GM19438 (cell line): ENCODE results near the gene RIN1.
A peak's percentile ranks its signal among the peaks of the same experiment; 100 is the strongest.

Experiments used
- ATAC-seq: cut with Tn5 transposase; IDR thresholded peaks from one replicate; pipeline ENCODE4 v1.9.1; 2021; ENCODE audit warnings: low read depth; ENCODE audit not compliant: unreplicated experiment

The RIN1 gene

DNA sequence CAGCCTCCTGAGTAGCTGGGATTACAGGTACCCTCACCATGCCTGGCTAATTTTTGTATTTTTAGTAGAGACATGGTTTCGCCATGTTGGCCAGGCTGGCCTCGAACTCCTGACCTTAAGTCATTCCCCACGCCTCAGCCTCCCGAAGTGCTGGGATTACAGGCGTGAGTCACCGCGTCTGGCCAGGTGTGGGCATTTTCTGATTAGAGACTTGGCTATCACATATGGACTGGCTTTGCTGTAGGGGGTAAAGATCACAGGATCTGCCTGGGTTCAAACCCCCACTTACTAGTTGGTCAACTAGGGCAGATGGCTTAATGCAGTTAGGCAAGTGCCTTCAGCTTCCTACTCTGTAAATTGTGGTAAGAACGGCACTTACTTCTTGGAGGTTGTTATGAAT, 25.9 kb downstream of the RIN1 start:
- ATAC-seq: no peak

DNA sequence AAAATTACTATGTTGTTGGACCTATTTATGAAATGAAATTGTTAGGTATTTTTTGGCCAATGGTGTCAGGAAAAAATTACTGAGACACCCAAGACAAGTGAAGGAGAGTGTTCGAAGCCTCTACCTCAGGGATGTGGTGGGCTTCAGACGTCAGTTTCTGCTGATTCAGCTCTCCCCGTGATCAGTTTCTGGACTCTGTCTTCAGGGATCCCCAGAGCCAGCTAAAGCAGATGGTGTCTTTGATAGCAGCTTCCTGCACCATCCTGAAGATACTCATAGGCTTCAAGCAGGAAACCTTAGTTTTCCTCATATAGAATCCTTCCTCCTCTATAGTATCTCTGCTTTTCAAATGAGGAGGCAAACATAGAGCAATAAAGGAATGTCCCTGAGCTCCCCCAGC, 26.8 kb downstream of the RIN1 start:
- no peak for ATAC-seq

DNA sequence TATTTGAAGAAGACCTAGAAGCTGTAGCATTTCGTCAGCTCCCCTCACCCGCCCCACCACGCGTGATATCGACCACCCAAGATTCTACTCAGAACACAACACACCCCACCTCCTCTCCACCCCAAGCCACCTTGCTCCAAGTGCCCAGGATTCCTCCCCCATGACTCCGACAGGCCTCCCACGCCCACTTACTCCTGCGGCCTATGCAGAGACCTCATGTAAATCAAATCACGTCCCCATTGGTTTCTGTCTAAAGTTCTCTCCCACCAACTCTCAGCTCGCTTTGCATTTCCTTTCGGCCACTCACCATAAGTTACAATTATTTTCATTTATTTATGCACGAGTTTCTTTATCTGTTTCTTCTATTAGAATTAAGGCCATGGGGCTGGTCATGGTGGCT, 33.6 kb downstream of the RIN1 start:
- ATAC-seq: no peak

DNA sequence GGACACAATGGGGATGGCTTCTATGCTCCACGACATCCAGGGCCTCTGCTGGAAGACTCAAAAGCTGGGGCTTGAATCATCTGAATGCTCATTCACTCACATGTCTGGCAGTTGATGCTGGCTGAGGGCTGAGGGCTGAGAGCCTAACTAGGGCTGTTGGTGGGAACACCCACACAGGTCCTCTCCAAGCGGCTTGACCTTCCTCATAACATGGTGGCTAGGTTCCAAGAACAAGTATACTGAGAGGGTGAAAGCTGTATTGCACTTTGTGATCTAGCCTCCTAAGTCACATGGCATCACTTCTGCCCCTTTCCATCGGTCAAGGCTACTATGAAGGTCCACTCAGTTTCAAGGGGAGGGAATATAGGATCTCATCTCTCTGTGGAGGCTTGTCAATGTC, 37.0 kb downstream of the RIN1 start:
- ATAC-seq: no peak

DNA sequence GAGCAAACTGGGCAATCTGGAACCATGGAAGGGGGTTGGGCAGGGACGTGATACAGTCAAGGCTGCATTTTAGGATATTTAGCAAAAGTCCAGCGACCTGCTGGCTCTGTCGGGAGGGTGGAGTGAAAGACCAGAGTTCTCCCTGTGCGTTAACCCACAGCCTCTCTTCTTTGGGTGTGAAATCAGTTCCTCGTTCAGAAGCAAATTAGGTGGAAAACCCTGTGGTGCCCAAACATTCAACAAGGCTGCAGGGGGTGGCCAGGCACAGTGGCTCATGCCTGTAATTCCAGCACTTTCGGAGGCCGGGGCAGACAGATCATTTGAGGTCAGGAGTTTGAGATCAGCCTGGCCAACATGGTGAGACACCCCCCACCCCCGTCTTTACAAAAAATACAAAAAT, 38.6 kb downstream of the RIN1 start:
- no peak for ATAC-seq

DNA sequence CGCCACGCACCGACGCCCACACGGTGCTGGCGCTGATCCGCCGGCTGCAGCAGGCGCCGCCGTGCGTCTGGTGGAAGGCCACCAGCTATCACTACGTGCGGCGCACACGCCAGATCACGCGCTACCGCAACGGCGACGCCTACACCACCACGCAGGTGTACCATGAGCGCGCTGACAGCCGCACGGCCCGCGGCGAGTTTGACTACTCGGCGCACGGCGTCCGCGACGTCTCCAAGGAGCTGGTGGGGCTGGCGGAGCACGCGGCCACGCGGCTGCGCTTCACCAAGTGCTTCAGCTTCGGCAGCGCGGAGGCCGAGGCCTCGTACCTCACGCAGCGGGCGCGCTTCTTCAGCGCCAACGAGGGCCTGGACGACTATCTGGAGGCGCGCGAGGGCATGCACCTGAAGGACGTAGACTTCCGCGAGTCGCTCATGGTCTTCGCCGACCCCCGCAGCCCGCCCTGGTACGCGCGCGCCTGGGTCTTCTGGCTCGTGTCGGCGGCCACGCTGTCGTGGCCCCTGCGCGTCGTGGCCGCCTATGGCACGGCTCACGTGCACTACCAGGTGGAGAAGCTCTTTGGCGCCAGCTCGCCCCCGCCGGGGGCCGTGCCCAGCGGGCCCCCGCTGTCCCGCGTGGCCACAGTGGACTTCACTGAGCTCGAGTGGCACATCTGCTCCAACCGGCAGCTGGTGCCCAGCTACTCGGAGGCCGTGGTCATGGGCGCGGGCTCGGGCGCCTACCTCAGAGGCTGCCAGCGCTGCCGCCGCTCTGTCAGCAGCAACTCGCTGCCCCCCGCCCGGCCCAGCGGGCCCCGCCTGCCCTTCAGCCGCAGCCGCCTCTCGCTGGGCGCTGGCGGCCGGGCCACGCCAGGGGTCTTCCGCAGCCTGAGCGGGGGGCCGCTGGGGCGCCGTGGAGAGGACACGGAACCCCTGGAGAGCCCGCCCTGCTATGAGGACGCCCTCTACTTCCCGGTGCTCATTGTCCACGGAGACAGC, 41.3 kb downstream of the RIN1 start:
- no peak for ATAC-seq

DNA sequence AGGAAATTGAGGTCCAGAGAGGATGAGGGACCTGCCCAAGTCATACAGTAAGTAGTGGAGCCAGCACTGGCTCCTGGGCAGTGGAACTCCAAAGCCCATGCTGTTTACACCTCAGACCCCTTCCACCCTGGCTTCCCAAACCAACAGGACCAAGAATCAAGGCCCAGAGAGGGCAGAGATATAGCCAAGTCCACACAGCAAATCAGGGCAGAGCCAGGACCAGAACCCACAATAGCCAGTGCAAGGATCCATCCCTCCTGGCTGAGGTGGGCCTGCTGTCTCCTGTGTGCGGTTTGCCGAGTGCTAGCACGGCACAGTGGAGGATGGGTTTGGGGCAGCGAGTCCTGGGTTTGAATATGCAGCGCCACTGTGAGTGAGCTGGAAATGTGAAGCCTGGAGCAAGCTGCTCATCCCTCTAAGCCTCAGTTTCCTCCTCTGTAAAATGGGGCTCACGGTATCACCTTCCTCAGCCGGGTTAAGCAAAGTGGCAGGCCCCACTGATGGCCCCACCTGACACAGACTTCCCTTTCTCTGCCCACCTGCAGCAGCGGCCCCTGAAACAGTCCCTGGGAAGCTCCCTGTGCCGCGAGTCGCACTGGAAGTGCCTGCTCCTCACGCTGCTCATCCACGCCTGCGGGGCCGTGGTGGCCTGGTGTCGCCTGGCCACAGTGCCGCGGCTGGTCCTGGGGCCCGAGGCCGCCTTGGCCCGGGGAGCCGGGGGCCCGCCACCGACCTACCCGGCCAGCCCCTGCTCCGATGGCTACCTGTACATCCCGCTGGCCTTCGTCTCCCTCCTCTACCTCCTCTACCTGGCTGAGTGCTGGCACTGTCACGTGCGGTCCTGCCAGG, 42.2 kb downstream of the RIN1 start:
- ATAC-seq: no peak

DNA sequence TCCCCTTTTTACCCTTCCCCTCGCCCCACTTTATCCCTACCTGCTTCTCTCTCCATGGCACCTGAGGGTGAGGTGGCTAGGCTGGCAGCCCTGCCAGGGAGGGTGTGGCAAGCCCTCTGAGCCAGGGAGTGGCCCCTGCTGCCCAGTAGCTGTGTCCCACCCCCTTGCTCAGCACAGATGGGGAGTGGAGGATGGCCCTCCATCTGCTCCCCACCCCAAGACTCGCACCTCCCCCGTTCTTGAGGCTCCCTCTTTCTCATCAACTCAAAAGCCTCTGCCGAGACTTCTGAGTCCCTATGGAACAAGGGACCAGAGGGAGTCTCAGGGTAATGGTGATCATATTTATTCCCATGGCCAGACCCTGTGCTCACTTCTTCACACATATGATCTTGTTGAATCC, 42.9 kb downstream of the RIN1 start:
- no peak for ATAC-seq

DNA sequence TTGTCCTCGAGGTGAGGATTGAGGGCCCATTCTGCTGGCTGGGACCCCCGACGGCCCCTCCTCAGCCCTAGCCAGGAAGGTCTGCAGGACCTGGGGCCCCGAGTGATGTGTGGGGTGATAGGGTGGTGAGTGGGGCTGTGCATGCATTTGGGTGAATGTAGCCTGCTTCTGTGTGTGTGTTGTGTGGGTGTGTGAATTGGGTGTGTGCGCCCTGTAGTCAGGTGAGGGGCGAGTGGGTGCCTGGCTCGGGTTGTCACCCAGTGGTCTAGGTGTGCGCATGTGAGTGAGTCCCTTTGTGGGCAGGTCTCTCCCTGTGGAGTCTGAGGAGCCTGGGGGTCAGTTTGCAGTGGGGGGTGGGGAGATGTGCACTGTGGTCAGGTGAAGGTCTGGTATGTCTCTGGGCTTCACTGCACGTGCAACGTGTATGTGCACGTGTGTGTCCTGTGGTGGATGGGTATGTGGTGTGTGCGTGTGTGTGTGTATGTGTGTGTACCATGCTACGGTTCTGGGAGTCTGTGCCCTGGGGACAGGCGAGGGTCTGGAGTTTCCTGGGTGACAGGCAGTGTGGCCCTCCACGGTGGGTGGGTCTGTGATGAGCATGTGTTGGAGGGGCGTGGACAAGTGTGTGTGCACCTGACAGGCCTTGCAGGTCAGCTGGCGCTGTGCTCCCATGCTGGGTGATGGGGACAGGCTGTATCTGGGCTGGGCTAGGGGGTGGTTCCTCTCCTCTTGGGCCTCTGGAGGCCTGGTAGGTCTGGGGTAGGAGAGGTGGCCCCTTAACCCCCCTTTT, 43.5 kb downstream of the RIN1 start:
- no peak for ATAC-seq

DNA sequence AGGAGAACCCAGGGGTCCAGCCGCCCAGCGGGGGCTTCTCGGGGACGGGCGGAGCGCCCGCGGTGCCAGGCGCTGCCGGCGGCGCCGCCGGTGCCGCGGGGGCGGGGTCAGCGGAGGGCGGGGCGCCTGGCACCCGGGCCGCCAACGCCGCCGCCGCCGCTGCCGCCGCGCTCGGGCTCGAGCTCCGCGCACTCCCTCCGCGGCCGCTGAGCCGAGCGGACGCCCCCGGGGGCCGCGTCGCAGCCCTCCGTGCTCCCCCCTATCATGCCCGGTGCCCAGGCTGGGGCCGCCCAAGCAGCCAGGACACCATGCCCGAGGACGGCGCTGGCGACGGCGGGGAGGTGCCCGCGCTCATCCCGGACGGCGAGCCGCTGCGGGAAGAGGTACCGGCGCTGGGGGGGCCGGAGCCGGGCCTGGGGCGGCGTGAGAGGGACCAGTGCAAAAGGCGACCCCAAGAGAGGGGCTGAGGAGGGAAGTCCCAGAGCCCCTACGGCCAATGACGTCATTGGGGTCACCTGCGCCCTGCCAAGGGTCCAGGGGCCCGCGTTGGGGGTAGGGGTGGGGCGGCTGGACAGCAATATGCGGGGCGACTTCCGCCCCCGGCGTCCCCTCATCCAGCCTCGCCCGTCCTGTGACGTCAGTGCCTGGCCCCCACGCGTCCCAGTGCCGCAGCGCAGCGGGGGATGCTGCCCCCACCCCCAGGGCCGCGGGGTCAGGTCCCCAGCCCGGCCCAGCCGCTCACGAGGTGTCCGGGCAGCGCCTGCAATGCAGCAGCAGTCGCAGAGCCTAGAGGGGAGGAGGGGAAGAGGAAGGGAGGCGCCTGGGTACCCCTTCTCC, 44.3 kb downstream of the RIN1 start, which contains the start of gene TMEM151A:
Gene TMEM151A (plus strand): TSS at position 189 of the 837 bp plus-strand sequence. CDS start 120 bp downstream, at position 309.
- no peak for ATAC-seq

DNA sequence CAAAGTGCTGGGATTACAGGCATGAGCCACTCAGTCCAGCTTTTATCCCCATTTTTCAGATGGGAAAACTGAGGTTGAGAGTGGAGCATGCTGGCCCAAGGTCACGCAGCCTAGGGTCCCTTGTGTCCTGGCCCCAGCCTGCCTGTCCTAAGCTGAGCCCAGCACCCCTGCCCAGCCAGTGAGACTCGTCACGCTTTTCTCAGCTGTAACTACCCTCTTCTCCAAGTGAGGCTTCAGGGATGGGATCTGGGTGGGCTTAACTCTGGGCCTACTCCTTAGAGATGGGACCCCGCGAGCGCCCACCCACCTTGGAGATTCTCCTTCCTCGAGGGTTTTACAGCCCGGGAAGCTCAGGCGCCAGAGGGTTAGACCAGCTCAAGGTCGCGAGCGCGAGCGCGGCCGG, 44.9 kb downstream of the RIN1 start:
- ATAC-seq: no peak

DNA sequence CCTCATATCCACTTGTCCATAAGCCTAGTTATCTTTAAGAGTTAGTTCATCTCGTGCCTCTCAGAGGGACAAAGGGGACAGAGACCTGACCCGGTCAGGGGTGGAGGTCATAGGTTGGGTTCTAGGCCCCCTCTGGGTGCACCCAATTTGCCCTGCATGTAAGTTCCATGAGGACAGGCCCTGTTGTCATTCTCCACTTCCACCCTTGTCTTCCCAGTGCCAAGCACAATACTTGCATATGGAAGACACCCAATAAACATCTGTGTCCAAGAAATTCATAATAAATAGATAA, 46.0 kb downstream of the RIN1 start:
- ATAC-seq: no peak

DNA sequence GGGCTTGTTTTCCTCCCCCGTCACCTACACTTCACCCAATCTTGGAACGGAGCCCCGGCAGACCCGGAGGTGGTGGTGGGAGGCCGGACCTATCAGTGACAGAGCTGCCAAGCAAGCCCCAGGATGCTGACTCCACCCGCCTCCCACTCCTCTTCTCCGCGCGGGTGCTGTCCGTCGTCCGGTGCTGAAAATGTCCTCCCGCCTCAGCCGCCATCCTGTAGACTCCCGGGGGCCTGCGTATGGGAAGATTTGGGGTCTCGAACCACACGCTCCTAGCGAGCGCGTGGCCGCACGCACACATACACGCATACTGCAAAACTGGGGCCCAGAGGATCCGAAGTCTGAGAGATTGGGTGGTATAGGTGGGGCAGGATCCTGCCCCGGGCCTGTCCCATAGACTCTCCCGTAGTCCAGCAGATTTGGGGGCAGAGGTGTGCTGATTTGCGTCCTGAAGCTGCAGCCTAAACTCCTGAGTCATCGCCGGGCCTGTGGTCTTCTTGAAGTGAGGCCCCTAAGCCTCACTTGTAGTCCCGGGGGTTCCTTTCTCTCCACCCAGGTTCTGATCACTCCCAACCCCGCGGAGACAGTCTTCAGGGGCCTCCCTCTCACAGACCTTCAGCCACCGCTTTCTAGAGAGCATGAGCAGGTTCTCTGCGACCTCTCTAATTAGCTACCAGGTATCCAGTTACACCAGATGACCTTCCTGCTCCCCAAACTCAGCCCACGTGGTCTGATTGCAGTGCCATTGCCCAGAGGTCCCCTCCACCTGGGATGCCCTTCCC, 46.5 kb downstream of the RIN1 start:
- ATAC-seq: peak; percentile 31

DNA sequence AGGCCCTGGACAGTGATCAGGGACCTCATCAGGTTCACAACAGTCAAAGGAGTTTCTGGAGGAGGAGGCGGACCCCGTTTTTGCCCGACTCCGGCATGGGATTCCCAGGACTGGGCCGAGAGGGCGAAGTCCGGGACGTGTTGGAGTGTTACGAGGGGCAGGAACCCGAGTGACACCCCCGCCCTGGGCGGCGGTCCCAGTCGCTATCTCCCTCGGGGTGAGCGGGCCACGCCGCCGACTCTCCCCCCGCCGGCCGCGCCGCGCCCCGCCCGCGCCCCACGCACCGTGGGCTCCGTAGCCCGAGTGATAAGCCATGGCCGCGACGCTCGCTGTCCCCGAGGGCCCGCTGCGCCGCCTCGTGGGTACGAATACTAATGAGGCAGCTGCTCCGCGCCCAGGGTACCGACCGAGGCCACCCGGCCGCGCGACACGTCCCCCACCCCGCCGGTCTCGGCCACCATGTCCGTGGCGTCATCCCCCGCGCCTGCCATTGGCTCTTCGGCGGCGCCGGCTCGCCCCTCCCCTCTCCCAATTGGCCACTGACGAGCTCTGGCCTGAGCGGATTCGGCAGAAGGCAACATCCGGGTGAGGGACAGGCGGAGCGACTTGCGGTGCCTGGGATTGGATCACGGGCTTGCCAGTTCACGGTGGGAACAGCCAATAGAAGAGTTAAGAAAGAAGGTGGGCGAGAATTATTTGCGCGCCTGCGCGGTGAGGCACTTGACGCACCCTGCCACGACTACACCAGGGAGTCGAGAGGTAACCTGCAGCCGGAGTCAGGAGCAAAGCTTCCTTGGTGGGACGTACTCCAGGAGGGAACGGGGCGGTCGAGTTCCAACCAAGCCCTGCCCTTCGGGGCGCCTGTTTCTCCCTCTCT, 47.3 kb downstream of the RIN1 start, which contains the start of gene YIF1A:
Gene YIF1A (minus strand): TSS at position 473 of the 877 bp plus-strand sequence. CDS start 158 bp downstream, at position 315.
- peak; percentile 90 for ATAC-seq

DNA sequence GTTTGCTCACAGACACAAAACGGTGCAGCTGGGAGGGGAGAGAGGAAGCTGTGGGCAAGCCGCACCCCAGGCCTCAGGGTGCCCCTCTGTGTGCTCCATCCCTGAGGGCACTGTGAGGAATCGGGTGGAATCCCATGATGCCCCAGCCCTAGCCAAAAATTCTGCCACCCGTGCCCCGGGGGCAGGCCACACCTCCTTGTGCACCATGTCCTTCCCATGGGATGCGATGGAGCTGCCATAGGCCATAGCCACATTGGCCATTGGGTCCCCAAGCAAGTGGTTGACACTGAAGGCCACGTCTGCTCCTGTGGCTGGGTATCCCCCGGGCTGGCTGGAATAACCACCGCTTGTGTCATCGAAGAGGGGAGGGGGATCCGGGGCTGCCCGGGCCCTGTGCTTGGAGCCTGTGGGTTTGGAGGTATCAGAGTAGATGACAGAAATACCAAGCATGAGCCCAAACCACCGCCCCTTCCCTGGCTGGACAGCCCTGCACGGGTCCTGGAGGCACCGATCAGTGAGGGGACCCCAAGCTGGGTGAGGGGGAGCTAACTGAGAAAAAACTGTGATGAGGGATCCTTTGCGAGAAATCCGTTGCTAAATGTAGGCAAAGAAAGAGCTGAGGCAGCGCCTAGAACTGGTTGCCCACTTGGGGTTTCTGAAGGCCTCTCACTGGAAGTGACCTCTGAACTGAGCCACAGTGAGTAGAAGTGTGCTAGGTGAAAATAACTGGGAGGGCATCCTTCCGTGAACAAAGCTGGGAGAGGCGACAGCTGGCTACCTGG, 48.2 kb downstream of the RIN1 start:
- ATAC-seq: no peak

DNA sequence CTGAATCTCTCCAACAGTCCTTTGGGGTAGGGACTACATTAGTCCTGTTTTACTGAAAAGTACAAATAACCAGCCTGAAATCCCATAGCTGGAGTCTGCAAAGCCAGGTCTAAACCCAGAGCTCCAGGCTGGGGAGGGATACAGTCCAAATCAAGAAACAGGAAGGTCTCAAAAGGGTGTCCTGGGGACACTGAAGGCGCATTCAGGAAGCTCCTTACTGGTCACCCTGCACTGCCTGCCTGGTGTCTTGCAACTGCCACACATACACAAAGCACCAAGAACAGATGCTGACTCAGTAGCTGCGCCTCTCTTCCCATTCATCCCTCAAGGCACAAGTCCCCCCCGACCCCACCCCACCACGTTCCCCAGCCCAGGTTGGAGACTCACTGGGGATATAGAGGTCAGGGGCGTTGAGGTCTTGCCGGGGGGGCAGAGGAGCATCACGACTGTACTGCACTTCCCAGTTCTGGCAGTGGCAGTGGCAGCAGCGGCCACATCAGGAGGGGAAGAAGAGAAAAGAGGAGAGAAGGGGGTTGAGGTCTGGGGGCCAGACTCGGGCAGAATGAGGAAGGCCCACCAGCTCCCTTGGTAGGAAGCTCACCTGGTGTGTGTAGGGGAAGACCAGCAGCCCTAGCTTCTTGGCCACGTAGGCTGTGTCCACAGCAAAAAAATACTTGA, 48.9 kb downstream of the RIN1 start:
- ATAC-seq: no peak

DNA sequence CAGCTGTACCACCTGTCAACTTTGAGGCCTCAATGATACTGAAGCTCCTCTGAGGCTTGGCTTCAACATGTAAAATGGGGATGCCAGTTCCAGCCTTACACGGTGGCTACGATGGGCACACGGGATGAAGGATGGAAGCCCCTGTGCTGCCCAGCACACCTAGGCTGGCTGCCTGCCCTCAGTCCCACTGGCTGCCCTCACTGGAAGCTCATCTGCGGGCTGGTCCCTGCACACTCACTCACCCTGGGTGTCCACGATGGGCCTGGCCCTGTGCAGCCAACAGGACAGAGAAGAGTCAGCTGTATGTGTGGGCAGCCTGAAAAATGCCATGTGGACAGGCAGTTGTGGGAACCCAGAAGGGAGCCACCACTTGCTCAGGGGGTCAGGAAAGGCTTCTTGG, 49.5 kb downstream of the RIN1 start:
- ATAC-seq: no peak
